GM13976 (cell line): ENCODE data around the gene DGKB.

Experiments used
- DNase-seq: peaks from one replicate; pipeline ENCODE4 v3.0.0; 2012; ENCODE audit warnings: low spot score
- in situ Hi-C: fragments of 300-500 bp; cut with MboI; formaldehyde crosslinking; loops from one replicate; pipeline ENCODE4 v1.12.0; 2022; ENCODE audit warnings: low sequenced_read_pairs, mixed read lengths, inconsistent platforms; ENCODE audit not compliant: unreplicated experiment
- TF ChIP-seq, protein P1 (sequence below): IDR thresholded peaks from 2 replicates; pipeline ENCODE4 v1.5.1; 2012; ENCODE audit warnings: borderline replicate concordance, mild to moderate bottlenecking; ENCODE audit not compliant: insufficient read depth; ENCODE audit errors: extremely low read depth, missing control alignments, control extremely low read depth

Gene DGKB

DNA sequence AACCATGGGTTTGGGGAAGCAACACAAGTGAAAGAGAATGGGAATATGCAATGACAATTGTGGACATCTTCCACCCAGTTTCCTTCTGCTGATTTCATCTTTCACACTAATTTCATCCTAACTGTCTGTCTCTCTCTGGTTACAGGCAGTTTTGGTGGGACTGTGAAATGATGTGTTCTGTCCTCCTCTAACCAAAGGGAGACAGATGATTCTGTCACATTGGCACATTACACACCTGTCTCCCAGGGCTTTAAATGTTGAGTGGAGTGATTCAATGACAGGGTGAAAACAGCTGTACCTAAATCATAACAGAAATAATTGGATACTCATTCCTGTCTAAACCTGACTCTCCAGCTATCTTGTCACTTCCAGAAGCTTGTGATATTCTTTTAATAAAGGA is 60.0 kb downstream of the DGKB start:
- TF ChIP-seq, protein P1, sequence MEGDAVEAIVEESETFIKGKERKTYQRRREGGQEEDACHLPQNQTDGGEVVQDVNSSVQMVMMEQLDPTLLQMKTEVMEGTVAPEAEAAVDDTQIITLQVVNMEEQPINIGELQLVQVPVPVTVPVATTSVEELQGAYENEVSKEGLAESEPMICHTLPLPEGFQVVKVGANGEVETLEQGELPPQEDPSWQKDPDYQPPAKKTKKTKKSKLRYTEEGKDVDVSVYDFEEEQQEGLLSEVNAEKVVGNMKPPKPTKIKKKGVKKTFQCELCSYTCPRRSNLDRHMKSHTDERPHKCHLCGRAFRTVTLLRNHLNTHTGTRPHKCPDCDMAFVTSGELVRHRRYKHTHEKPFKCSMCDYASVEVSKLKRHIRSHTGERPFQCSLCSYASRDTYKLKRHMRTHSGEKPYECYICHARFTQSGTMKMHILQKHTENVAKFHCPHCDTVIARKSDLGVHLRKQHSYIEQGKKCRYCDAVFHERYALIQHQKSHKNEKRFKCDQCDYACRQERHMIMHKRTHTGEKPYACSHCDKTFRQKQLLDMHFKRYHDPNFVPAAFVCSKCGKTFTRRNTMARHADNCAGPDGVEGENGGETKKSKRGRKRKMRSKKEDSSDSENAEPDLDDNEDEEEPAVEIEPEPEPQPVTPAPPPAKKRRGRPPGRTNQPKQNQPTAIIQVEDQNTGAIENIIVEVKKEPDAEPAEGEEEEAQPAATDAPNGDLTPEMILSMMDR: no peak
- in situ Hi-C loops: no loop called here
- DNase-seq: no peak

DNA sequence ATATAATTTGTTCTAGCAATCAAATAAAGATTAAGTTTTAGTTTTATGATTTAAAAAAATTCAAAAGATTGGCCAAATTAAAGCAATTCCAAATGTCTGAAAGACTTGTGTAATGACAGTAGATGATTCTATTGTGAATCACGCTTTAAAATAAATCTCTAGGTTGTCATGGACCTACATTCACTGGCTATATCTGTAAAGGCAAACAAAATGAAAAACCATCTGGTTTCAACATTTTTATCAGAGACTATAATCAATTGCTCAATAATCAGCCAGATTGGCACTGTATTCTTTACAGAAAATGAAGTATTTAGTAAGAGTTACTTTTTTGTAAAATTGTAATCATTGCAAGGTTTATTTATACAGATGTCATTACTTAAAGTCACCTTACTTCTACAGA is 60.7 kb downstream of the DGKB start:
- TF ChIP-seq, protein P1: no peak
- in situ Hi-C loops: no loop called here
- DNase-seq: no peak

DNA sequence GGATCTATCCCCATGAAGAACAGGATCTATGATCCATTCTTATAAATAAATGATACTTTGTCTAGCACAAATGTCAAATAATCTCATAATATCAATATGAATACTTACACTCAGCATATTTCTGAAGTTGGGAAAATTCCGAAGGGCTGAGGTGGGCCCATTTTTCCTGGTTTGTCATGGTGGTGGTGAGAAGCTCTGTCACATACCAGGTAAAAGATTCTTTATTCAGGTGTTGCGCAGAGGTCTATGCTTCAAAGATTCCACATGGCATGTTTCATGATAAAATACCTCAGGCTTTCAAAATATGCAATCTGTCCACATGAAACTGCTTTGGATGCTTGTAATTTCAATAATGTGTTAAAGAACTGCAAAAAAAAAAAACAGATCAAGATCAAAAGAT is 61.5 kb downstream of the DGKB start:
- TF ChIP-seq, protein P1: no peak
- in situ Hi-C loops: no loop called here
- DNase-seq: no peak

DNA sequence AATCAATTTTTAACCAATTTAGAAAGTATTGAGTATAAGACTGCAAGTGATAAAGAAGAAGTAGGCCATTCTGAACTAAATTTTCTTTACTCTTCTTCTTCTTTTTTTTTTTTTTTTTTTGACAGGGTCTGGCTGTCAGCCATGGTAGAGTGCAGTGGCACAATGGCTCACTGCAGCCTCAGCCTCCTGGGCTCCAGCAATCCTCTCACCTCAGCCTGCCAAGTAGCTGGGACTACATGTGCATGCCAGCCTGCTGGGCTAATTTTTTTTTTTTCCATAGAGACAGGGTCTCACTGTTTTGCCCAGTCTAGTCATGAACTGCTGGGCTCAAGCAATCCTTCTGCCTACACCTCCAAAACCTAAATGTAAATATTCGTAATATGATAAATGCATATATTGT is 63.2 kb downstream of the DGKB start:
- in situ Hi-C loops: no loop called here
- TF ChIP-seq, protein P1: no peak
- DNase-seq: no peak

DNA sequence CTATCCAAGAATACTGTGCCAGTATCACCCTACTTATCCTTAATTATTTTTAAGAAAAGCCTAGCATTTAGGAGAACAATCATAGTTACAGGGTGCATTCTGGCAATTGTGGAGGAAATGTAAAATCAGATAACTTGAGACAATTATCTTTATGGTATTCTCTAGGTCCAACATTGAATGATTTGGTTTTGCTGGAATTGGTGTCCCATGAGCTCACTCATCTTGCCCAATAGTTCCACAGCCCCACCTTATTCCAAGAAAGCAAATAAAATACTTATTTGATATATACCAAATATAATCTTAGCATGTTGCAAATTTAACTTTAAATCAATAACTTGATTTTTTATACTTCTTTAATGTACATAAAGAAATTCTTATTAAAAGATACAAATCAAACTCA is 65.3 kb downstream of the DGKB start:
- no peak for DNase-seq
- in situ Hi-C loops: no loop called here
- TF ChIP-seq, protein P1: no peak

DNA sequence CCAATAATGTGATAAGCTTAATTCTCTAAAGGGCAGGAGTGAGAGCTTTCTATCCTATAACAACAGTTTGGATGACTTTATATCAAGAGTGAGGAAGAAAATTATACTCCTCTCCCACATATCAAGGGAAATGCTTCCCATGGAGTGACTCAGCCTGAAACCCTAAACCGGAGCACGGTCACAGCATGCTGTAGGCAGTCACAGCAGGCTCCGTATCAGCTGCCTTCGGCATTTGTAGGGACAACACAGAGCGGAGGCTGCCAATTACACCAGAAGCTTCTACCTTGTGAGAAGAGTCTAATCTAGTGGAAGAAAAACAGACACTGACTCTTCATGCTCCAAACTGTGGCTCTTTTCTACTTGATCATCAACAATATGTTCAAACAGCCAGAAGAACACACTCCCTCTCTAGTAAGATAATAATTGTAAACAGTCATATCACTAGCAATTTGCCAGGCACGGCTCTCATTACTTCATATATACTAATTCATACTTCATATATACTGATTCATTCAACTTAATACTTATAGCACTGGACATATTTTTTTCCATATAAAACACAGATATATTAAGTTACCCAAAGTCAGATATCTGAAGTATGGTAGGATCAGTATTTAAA is 65.9 kb downstream of the DGKB start:
- in situ Hi-C loops: no loop called here
- TF ChIP-seq, protein P1: no peak
- DNase-seq: no peak
